Retinal pigment epithelial cell (primary cell): ENCODE data around the gene RNF31.

Experiments
- DNase-seq: peaks from one replicate; pipeline ENCODE4 v3.0.0-alpha.2; 2010; ENCODE audit warnings: low read depth
- H3K4me3 ChIP-seq: 2 replicates; pipeline ENCODE4 v1.5.1; 2011; ENCODE audit warnings: mild to moderate bottlenecking, low read length, control low read depth, moderate library complexity
- CTCF ChIP-seq: conservative IDR thresholded peaks from 2 replicates; pipeline ENCODE4 v1.5.1; 2011; ENCODE audit warnings: low read depth, low read length, control low read depth, inconsistent platforms

The RNF31 gene

GRCh38 chr14:24172261-24172860, 25.1 kb downstream of the RNF31 start:
- H3K4me3 ChIP-seq = peak overlapping the region; percentile 96
- no peak for TF ChIP-seq CTCF
- no peak for DNase-seq

DNA sequence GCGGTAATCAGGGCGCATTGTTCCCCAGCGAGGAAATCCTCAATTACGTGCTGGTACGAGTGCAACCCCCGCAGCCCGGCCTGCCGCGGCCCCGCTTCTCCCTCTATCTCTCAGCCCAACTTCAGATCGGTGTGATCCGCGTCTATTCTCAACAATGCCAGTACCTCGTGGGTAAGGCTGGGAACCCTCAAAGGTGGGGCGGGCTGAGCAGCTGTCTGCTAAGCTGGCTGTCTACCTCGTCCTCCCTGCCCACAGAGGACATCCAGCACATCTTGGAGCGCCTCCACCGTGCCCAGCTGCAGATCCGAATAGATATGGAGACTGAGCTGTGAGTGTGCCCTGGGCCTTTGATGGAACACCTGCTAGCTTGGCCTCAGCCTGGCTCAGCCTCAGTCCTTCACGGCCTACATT, 25.6 kb downstream of the RNF31 start:
- DNase-seq = no peak
- TF ChIP-seq CTCF = no peak
- peak overlapping the region; percentile 96 for H3K4me3 ChIP-seq

- H3K4me3 ChIP-seq = no peak overlapping the region
- no peak for DNase-seq
- no peak for TF ChIP-seq CTCF
These were observed 29.3 kb downstream of the RNF31 start for GRCh38 chr14:24176599-24176998.

DNA sequence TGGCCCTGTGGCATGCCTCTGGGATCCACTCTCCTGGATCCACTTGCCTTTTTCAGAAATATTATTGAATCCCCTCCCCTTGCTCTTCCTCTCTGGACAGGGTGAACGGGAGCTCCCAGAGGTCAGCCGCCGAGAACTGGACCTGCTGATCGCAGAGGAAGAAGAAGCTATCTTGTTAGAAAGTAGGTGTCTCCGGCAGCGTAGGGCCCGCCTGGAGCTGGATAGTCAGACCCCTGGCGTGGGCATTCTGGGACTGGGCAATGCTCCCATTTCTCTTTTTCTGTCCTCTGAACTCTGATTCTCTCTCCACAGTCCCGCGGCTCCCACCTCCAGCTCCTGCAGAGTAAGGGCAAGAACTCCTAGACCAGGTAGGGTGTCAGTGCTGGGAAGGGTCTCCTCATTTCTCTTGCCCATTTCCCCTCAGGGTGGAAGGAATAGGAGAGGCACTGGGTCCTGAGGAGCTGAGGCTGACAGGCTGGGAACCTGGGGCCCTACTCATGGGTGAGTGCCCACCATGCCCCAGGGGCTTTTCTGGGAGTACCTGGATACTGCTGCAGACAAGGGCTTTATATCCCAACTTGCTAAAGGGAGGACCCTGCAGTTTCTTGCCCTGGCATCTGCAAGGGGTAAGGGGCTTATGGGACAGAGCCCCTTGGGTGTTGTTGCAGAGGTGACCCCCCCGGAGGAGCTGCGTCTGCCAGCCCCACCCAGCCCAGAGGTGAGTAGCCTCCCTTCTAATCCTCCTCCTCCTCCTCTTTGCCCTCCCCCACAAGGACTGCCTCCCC, 29.9 kb downstream of the RNF31 start:
- no peak for DNase-seq
- no peak for TF ChIP-seq CTCF
- no peak overlapping the region for H3K4me3 ChIP-seq

DNA sequence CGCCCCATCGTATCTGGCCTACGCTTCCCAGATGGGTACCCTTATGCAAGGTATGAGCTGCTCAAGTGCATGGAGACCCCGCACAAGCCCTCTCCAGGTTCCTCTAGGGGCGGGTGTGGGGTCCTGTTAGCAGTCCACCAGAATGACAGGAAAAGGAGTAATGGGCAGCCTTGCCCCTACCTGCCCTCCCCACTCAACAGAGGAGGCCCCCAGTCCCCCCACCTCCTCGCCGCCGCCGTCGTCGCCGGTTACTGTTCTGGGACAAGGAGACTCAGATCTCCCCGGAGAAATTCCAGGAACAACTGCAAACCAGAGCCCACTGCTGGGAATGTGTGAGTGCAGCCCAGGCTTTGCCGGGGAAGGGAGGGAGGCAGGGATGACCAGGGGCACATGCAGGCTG, 30.6 kb downstream of the RNF31 start:
- no peak for DNase-seq
- H3K4me3 ChIP-seq = no peak overlapping the region
- no peak for TF ChIP-seq CTCF

DNA sequence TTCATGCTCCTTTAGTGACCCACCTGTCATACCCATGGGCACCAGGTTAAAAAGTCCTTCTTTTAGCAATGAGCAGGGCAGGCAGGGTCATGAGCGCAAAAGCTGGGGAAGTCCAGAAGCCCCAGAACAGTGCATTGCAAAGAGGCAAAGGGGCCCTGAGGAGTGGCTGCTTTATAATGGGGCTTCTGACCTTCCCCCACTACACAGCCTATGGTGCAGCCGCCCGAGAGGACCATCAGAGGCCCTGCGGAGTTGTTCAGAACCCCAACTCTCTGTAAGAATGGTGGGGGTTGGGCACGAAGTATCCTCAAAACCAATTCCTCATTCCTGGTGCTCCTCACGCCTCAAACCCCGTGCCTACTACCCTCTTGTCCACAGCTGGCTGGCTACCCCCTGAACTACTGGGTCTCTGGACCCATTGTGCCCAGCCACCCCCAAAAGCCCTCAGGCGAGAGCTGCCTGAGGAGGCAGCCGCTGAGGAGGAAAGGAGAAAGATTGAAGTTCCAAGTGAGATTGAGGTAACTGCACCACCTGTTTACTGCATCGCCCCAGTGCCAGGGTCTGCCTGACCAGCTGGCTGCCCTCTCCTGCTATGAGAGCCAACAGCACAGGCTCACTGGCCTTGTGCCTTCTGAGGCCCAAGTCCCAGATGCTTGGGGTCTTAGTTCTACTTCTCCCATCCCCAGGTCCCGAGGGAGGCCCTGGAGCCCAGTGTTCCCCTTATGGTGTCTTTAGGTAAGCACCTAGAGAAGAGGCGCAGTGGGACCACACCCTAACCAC, 31.3 kb downstream of the RNF31 start:
- no peak overlapping the region for H3K4me3 ChIP-seq
- DNase-seq = no peak
- TF ChIP-seq CTCF = no peak
